Fibroblast of upper back skin (primary cell): Measurements from ENCODE around the gene EPM2A.

ENCODE experiments used
- DNase-seq: peaks from one replicate; pipeline ENCODE4 v3.0.0-alpha.2; 2013

Gene EPM2A

DNA sequence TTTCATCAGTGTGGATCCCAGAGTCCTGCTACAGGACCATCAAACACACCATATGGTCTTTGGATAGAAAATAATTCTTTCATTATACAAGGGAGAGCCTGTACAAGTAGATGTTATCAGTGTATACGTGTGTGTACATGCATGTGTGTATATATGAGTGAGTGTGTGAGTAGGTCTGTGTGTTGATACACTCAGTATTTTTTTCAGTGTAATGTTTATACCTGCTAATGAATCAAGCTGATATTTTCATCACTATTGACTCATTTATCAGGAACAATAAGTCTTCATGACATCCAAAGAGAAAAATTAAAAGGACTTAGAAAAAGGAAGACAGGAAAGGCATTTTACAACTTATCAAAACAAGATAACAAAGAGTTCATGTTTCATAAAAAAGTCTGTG, 66.5 kb downstream of the EPM2A start:
- no peak for DNase-seq

GRCh38 chr6:145660676-145661075, 74.6 kb downstream of the EPM2A start:
- no peak for DNase-seq

DNA sequence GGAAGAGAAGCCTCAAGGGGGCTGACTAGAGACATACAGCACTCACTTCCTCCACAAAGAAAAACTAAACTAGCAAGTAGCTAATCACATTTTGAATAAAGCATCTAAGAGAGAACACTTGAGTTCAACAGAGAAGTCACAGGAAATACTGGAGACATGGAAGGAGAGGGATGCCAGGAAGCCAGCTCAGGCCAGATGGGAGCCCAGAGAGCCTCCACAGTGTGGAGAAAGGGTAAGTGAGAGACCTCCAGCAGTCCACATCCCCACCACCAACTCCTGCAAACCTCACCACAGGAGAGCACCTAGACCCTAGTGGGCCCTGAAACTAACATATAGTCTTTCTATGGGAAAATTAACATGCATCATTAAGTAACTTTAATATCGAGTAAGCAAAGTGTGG, 79.2 kb downstream of the EPM2A start:
- DNase-seq = no peak

- no peak for DNase-seq
These were observed 82.7 kb downstream of the EPM2A start for GRCh38 chr6:145652572-145652971.

DNA sequence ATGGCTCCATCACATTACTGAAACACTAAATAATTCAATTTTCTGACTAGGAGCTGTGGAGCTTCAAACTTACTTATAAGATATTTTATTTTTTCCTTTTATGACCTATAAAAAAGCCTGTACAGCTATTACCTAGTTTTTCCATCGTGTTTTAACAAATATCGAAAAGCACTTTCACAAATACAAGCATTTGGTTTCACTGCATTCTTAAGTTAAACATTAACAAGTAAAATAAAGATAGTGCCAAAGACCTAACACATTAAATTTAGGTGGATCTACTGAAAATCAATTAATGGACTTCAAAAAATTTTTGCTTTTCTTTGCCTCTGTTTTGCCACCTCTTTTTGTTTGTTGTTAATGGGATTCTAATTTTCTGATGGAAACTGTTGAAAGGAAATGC, 83.3 kb downstream of the EPM2A start:
- no peak for DNase-seq

DNA sequence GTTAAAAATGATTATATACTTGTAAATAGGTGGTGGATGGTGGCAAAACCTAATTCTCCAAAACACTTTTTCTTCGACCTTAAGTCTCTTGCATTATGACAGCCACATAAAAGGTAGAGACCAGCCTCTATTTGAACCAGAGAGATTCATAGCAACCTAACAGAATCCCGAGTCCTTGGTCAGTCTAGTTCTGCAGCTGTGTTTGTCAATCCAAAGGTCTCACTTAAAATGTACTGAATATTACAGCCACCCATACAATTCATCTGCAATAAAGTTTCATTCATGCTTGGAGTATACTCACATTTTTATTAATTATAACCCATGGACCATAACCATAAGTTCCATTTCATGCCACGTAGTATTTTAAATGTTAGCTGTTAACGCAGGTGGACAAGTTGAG, 87.2 kb downstream of the EPM2A start:
- DNase-seq = no peak

DNA sequence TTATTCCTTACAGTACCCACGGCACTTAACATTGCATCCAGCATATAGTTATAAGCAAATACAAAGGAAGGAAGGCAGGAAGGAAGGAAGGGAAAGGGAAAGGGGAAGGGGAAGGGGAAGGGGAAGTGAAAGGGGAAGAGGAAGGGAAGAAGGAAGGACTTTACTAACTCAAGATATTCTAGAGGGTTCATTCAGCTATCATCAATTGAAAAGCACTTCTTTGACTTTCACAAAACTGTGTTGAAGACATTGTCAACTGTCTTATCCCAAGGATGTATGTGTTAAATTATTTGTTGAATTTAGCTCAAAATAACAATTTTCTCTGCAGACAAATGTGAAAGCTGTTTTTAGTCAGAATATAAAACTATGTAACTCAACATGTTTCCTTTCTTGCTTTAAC, 87.7 kb downstream of the EPM2A start:
- DNase-seq = no peak

DNA sequence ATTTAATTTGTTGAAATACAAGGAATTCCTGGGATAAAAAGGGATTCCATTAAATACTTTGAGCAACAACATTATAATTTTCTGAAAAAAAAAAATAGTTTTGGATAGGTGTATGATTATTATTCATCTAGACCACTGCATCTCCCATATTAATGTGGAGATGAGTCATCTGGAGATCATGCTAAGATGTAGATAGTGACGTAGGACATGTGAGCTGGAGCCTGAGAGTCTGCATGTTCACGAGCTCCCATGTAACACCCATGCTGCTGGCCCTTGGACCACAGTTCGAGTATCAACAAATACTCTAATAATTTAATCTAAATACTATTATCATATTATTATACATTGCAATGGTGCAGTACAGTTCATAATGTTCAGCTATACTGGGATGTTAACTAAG, 91.6 kb downstream of the EPM2A start:
- DNase-seq = peak; percentile 25

GRCh38 chr6:145633981-145634627, 101.2 kb downstream of the EPM2A start:
- peak; percentile 79 for DNase-seq

- no peak for DNase-seq
These were observed 102.3 kb downstream of the EPM2A start for GRCh38 chr6:145632971-145633370.

DNA sequence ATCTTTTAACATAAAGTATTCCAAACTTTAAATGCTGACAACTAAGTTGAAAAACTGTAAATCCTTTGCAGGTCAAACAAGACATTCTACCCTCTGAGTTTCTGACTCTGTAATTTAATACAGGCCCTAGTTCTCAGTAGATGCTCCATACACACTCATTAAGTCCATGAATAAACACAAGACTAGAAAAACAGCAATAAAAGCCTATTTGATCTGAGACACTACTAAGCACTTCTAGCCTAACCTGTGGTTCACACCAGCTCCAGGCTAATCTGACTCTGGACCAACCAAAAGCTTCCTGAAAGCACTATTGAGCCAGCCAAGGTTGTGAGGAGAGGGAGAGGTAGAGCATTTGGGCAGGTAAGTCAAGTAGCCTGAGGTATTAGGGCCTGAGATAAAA, 103.9 kb downstream of the EPM2A start:
- no peak for DNase-seq

DNA sequence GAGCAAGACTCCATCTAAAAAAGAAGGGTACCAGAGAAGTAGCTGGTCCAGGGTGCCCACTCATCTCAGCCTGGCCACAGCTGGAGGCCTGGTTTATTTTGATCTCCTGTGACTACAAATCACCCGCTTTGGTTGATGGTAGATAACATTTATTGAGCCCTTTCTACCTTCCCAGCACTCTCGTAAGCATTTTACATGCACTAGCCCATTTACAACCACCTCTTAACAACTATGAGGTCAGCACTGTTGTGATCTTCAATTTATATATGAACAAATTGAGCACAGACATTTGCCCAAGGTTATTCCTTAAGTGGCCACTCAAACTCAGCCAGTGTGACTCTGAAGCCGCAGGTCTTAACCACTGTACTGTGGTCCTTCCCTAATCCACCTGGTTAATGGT, 104.7 kb downstream of the EPM2A start:
- no peak for DNase-seq

DNA sequence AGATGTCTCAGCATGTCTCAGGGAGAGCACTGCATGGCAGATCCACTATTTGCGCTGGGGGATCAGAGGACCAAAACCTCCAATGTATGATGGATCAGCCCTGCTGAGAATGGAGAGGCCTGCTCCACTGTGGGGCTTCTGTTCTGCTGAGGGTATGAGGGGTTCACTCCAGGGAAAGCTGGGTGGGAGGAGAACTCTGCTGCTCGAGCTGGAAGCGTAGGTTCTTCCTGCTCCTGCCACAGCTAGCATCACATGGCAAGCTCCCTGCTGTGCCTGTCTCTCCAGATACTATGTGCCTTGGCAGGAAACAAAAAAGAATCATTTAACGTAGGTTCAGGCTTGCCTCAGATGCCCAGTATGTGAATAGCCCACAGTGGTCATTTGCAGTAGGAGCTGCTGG, 105.8 kb downstream of the EPM2A start:
- DNase-seq = no peak

GRCh38 chr6:145627451-145627850, 107.9 kb downstream of the EPM2A start:
- DNase-seq = peak; percentile 6

DNA sequence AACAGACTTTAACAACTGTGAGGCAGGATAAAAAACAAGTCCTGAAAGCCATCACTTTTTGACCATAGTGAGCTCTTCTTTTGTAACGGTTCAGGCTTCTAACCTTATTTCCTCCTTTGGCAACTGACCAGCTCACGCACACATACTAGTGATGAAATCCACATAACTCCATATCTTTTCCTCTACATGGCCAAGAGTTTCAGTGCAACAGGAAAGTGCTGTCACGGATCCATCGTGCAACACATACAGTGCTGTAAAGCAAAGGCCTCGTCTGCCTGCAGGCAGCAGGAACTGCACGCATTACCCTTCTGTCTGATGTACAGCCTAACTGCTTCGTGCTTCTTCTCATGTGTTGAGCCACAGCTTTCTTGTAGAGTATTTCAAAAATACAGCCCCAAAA, 108.5 kb downstream of the EPM2A start:
- DNase-seq = peak; percentile 44

DNA sequence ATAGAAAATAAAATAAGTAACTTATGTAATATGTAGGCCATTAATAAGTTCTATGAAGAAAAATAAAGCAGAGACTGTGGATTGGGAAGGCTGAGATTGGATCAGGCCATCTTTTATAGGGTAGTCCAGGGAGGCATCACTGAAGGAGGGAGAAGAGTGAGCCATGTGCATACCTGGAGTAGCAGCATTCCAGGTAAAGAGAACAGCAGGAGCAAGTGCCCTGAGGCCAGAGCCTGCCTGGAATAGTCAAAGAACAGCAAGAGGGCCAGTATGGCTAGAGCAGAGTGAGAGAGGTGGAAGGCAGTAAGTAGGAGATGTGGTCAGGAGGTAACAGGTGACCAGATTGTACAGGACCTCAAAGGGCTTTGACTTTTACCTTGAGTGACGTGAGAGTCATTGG, 112.1 kb downstream of the EPM2A start:
- DNase-seq = no peak

GRCh38 chr6:145621776-145622175, 113.5 kb downstream of the EPM2A start:
- no peak for DNase-seq

DNA sequence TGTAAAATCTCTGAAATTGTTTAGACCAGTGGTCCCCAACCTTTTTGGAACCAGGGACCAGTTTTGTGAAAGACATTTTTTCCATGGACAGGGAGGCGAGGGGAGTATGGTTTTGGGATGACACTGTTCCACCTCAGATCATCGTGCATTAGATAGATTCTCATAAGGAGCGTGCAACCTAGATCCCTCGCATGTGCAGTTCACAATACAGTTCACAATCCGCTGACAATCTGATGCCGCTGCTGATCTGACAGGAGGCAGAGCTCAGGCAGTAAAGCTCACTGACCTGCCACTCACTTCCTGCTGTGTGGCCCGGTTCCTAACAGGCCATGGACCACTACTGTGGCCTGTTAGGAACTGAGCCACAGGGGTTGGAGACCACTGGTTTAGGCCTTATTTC, 115.2 kb downstream of the EPM2A start:
- no peak for DNase-seq

GRCh38 chr6:145609521-145609920, 125.8 kb downstream of the EPM2A start:
- peak; percentile 3 for DNase-seq

DNA sequence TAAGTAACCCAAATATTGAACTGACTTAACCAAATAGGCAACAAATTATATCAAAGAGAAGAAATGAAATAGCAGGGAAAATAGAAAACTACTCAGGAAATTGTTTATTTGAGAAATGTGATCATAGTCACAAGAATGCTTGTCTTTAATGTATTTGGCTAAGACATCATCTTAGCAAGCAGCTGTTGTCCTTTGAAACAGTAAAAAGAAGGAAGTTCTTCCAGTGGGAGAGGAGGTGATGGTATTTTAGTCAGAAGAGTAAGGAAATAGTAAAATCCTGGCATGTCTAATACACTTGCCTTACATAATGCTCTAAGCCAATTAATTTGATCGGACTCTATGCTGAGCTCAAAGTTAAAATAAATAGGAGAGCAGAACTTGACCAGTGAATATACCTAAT, 126.5 kb downstream of the EPM2A start:
- no peak for DNase-seq

DNA sequence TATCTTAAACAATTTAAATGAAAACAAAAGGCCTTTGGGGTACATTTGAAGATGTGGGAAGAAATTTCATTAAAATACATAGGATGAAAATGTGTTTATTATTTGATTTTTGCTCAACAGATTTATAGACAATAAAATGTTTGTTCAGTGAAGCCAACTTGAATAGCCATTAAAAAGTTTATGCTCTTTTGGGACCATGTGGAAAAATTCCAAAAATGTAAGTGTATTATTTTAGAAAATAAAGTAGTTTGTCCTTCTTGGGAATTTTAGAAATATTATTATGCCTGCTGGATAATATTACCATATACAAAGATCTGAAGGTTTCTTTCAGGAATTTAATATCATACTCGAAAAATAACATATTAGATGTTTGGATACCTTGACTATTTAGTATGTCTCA, 131.3 kb downstream of the EPM2A start:
- DNase-seq = no peak

DNA sequence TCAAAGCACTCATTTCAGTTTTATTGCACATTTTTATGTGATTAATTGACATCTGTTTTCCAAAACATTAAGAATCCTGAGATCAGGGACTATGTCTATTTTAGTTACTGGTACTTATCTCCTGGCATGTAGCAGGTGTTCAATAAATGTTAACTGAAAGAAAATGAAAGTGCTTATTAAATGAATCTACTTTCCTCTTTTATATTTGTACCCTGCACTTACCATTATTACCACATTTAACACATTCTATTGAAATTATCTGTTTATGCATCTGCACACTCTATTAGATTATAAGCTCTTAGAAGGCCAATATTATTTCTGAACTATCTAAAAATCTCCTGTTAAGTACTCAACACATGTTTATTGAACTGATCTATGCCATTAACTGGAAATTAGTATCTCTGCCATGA, 131.9 kb downstream of the EPM2A start:
- DNase-seq = no peak

DNA sequence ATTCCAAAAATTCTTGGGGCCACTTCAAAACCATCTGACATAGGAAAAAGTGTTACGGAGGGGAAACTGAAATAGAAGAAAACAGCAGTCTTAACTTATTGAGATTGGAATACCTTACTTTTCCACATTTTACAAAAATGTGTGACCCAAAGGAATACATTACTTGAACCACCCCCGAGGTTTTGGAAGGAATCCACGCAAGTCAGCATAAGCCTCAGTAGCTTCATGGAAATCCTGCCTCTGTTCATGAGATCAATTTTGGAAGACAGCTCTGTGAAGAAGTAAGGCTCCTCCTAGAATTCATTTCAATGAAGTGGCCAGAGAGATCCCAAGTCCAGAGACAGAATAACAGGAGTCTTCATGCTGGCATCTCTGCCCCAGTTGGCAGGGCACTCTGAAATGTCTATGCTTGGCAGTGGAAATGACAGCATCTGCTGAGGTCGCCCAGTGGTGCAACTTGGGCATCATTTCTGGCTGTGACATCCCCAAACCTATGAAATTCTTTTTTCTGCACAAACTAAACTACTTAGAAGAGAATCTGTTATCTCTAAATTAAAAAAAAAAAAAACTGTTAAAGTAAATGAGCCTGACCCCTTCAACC, 132.5 kb downstream of the EPM2A start:
- DNase-seq = no peak

DNA sequence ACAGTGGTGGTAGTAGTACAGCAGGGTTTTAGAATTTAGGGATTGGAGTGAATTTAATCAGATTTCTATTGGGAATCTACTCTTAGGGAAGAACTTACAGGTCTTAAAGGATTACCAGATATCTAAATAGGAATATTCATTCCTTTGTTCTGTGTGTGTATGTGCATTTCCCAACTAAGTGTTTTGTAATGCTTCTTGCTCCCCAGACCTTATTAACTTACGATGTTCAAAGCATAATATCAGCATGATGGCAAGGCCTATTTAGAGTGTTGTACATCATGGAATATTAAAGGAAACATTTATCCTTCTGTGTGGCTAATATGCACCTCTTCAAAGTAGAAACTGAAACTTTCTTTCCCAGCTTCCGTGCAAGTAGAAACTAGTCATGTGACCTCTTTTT, 133.9 kb downstream of the EPM2A start:
- DNase-seq = no peak

GRCh38 chr6:145600299-145600698, 135.0 kb downstream of the EPM2A start:
- no peak for DNase-seq
